SU-DHL-6 (cell line): ENCODE results near the gene CCAR1.
"Not testable (repeated sequence)": the region's sequence is repeated elsewhere in the genome, so short reads cannot be mapped to it uniquely, and the experiment has no call there.

Experiments
- H2AFZ ChIP-seq: fragments of 200-600 bp; sonication (generic); 2 replicates; pipeline ENCODE4 v1.6.1; 2014; ENCODE audit warnings: low read depth, mild to moderate bottlenecking, moderate library complexity, mixed read lengths, antibody characterized with exemption, low read length; ENCODE audit not compliant: severe bottlenecking
- H3F3A ChIP-seq: fragments of 200-600 bp; shearing (Covaris generic); 2 replicates; pipeline ENCODE4 v1.6.0; 2016; ENCODE audit warnings: antibody characterized with exemption, mild to moderate bottlenecking; ENCODE audit not compliant: insufficient read depth
- H3K27ac ChIP-seq: fragments of 200-600 bp; sonication (generic); 2 replicates; pipeline ENCODE4 v1.5.1; 2016; ENCODE audit warnings: low read depth, mild to moderate bottlenecking, low read length, moderate library complexity, mixed read lengths
- H3K27me3 ChIP-seq: fragments of 200-600 bp; sonication (generic), shearing (Covaris generic); 2 replicates; pipeline ENCODE4 v1.6.0; 2014; ENCODE audit warnings: mild to moderate bottlenecking, low read length
- H3K36me3 ChIP-seq: fragments of 200-600 bp; sonication (generic); 2 replicates; pipeline ENCODE4 v1.6.1; 2014; ENCODE audit warnings: mild to moderate bottlenecking, low read length, mixed read lengths
- H3K4me2 ChIP-seq: fragments of 300-600, 200-600 bp; shearing (Covaris generic), sonication (generic); 2 replicates; pipeline ENCODE4 v1.6.0; 2014; ENCODE audit warnings: low read length, low read depth, mild to moderate bottlenecking; ENCODE audit not compliant: poor library complexity, severe bottlenecking
- H3K4me3 ChIP-seq: fragments of 200-600 bp; sonication (generic); 2 replicates; pipeline ENCODE4 v1.5.1; 2014; ENCODE audit warnings: antibody characterized with exemption, low read length, mild to moderate bottlenecking, mixed read lengths; ENCODE audit not compliant: insufficient read depth, poor library complexity, severe bottlenecking
- H3K79me2 ChIP-seq: fragments of 200-600 bp; sonication (generic); 2 replicates; pipeline ENCODE4 v1.6.1; 2014; ENCODE audit warnings: mild to moderate bottlenecking, low read length, moderate library complexity; ENCODE audit not compliant: insufficient read depth
- H3K9ac ChIP-seq: fragments of 200-600 bp; sonication (generic); 2 replicates; pipeline ENCODE4 v1.7.0; 2014; ENCODE audit warnings: mild to moderate bottlenecking, low read length
- H3K9me2 ChIP-seq: fragments of 200-600 bp; sonication (generic); replicated peaks from 2 replicates; pipeline ENCODE4 v1.6.1; 2014; ENCODE audit warnings: low read length; ENCODE audit not compliant: insufficient read depth
- H3K9me3 ChIP-seq: fragments of 200-600 bp; sonication (generic); 2 replicates; pipeline ENCODE4 v1.6.1; 2014; ENCODE audit warnings: low read length, mixed read lengths; ENCODE audit not compliant: insufficient read depth
- H4K20me1 ChIP-seq: fragments of 200-600 bp; sonication (generic); 2 replicates; pipeline ENCODE4 v1.6.1; 2014; ENCODE audit warnings: low read depth, mild to moderate bottlenecking, antibody characterized with exemption, low read length, moderate library complexity, mixed read lengths
- CTCF ChIP-seq: fragments of 200-600 bp; sonication (generic); IDR thresholded peaks from one replicate; pipeline ENCODE4 v1.5.1; 2017; ENCODE audit warnings: antibody characterized with exemption, mild to moderate bottlenecking, low read length, moderate library complexity; ENCODE audit not compliant: insufficient read depth, poor library complexity, severe bottlenecking
- EZH2phosphoT487 ChIP-seq: fragments of 200-600 bp; sonication (generic), shearing (Covaris generic); conservative IDR thresholded peaks from 2 replicates; pipeline ENCODE4 v1.6.1; 2018; ENCODE audit warnings: mild to moderate bottlenecking, antibody characterized with exemption, low read length, moderate library complexity, mixed read lengths

Gene CCAR1

GRCh38 chr10:68796605-68797004 lies 75.6 kb downstream of the CCAR1 start:
- Histone ChIP-seq H3K4me3 (no peak overlapping the region), H4K20me1 (no peaks in the 10 kb centered on the region), H3F3A (0 out of 2 replicates have a peak, but pooled peaks cover 8% of the 10 kb centered on the region), H3K4me2 (no peak overlapping the region), H3K79me2 (no peaks in the 10 kb centered on the region), H3K9me3 (no peaks in the 10 kb centered on the region), H3K9ac (no peak overlapping the region), H3K27me3 (no peaks in the 10 kb centered on the region), H3K9me2 (no peaks in the 10 kb centered on the region), H3K36me3 (peaks cover 6% of the 10 kb centered on the region; the same call in 1 of the 2 replicates), H3K27ac (no peak overlapping the region), H2AFZ (no peak overlapping the region)
- TF ChIP-seq CTCF (no peak), EZH2phosphoT487 (no peak)

- H3K36me3 ChIP-seq = peaks cover 6% of the 10 kb centered on the region; the same call in 1 of the 2 replicates
- no peaks in the 10 kb centered on the region for H3K9me2 ChIP-seq
- no peak overlapping the region for H2AFZ ChIP-seq
- no peaks in the 10 kb centered on the region for H4K20me1 ChIP-seq
- no peak overlapping the region for H3K4me3 ChIP-seq
- H3K9ac ChIP-seq = no peak overlapping the region
- H3K4me2 ChIP-seq = no peak overlapping the region
- no peaks in the 10 kb centered on the region for H3K9me3 ChIP-seq
- H3K27ac ChIP-seq = no peak overlapping the region
- no peak for TF ChIP-seq CTCF
- TF ChIP-seq EZH2phosphoT487 = no peak
- H3K79me2 ChIP-seq = no peaks in the 10 kb centered on the region
- peaks cover 15% of the 10 kb centered on the region; the same call in 1 of the 2 replicates for H3F3A ChIP-seq
- H3K27me3 ChIP-seq = no peaks in the 10 kb centered on the region
Measured at GRCh38 chr10:68800211-68800610, 79.2 kb downstream of the CCAR1 start.

- no peaks in the 10 kb centered on the region for H3K9me2 ChIP-seq
- no peak overlapping the region for H3K4me3 ChIP-seq
- H3K79me2 ChIP-seq = no peaks in the 10 kb centered on the region
- no peaks in the 10 kb centered on the region for H3K27me3 ChIP-seq
- H3K9ac ChIP-seq = no peak overlapping the region
- TF ChIP-seq CTCF (no peak), EZH2phosphoT487 (no peak)
- H2AFZ ChIP-seq = no peak overlapping the region
- no peak overlapping the region for H3K4me2 ChIP-seq
- H3K27ac ChIP-seq = no peak overlapping the region
- 0 out of 2 replicates have a peak, but pooled peaks cover 3% of the 10 kb centered on the region for H3K36me3 ChIP-seq
- H3K9me3 ChIP-seq = no peaks in the 10 kb centered on the region
- H3F3A ChIP-seq = peaks cover 12% of the 10 kb centered on the region; the same call in 1 of the 2 replicates
- H4K20me1 ChIP-seq = no peaks in the 10 kb centered on the region
Measured at GRCh38 chr10:68804692-68805091, 83.7 kb downstream of the CCAR1 start.

GRCh38 chr10:68810830-68811229 lies 89.8 kb downstream of the CCAR1 start:
- H3K9me2 ChIP-seq, H2AFZ ChIP-seq, H3K9me3 ChIP-seq, H3K4me3 ChIP-seq, H3K9ac ChIP-seq, H3K4me2 ChIP-seq, H3K27ac ChIP-seq, H3K79me2 ChIP-seq, H4K20me1 ChIP-seq, H3K27me3 ChIP-seq, H3K36me3 ChIP-seq, H3F3A ChIP-seq: not testable (repeated sequence)
